Keratinocyte (primary cell): ENCODE results near the gene ZNF503. TPM values are rescaled to one million over a fixed set of nuclear protein-coding genes. Genes with fewer than 3 reads are reported as not detected.

Source experiments
- DNase-seq: peaks from one replicate; pipeline ENCODE4 v3.0.0-alpha.2; 2011; ENCODE audit warnings: low read depth, missing footprints, low spot score
- FAIRE-seq: peaks from 2 replicates; lab custom pipeline; 2011; peaks lifted over from hg19 to GRCh38; lab: Jason Lieb, UNC
- H2AFZ ChIP-seq: 2 replicates; pipeline ENCODE4 v1.6.0; 2012; ENCODE audit warnings: low read length, control low read depth, inconsistent platforms; ENCODE audit not compliant: control insufficient read depth
- H3K27ac ChIP-seq: 2 replicates; pipeline ENCODE4 v1.5.1; 2011; ENCODE audit warnings: low read length; ENCODE audit not compliant: control insufficient read depth, insufficient read depth
- H3K27me3 ChIP-seq: 3 replicates; pipeline ENCODE4 v1.6.0; 2011; ENCODE audit warnings: low read length; ENCODE audit not compliant: control insufficient read depth, insufficient read depth; ENCODE audit errors: extremely low read depth
- H3K36me3 ChIP-seq, 2 experiments: 2 replicates in 1 of 2; 3 replicates in 1 of 2; pipeline ENCODE4 v1.5.1; 2011; ENCODE audit warnings: low read length in 2 of 2, mild to moderate bottlenecking in 1 of 2; ENCODE audit not compliant: control insufficient read depth in 2 of 2, insufficient read depth in 2 of 2; ENCODE audit errors: extremely low read depth in 1 of 2
- H3K4me1 ChIP-seq: 3 replicates; pipeline ENCODE4 v1.5.1; 2011; ENCODE audit warnings: low read length; ENCODE audit not compliant: control insufficient read depth, insufficient read depth; ENCODE audit errors: extremely low read depth
- H3K4me2 ChIP-seq: 3 replicates; pipeline ENCODE4 v1.6.0; 2011; ENCODE audit warnings: low read depth, low read length; ENCODE audit not compliant: control insufficient read depth, insufficient read depth; ENCODE audit errors: extremely low read depth
- H3K4me3 ChIP-seq, 3 experiments: fragments of 200-600 bp in 1 of 3; sonication (generic) in 1 of 3; 2 replicates in 2 of 3; 3 replicates in 1 of 3; pipeline ENCODE4 v1.5.1; 2011 to 2016; ENCODE audit warnings: low read length in 3 of 3, mild to moderate bottlenecking in 3 of 3, control low read depth in 2 of 3, inconsistent platforms in 1 of 3, low read depth in 1 of 3, mixed read lengths in 1 of 3, mixed run types in 1 of 3, moderate library complexity in 1 of 3; ENCODE audit not compliant: control insufficient read depth in 2 of 3, insufficient read depth in 2 of 3; ENCODE audit errors: extremely low read depth in 1 of 3
- H3K79me2 ChIP-seq: 2 replicates; pipeline ENCODE4 v1.6.0; 2012; ENCODE audit warnings: low read length; ENCODE audit not compliant: control insufficient read depth, insufficient read depth
- H3K9ac ChIP-seq: 3 replicates; pipeline ENCODE4 v1.6.0; 2011; ENCODE audit warnings: low read length; ENCODE audit not compliant: control insufficient read depth, insufficient read depth; ENCODE audit errors: extremely low read depth
- H3K9me1 ChIP-seq: 3 replicates; pipeline ENCODE4 v1.6.0; 2011; ENCODE audit warnings: low read length; ENCODE audit not compliant: control insufficient read depth, insufficient read depth; ENCODE audit errors: extremely low read depth
- H3K9me3 ChIP-seq: 2 replicates; pipeline ENCODE4 v1.5.1; 2012; ENCODE audit warnings: low read depth, low read length; ENCODE audit not compliant: control insufficient read depth
- H4K20me1 ChIP-seq: 3 replicates; pipeline ENCODE4 v1.6.0; 2011; ENCODE audit warnings: low read length; ENCODE audit not compliant: control insufficient read depth, insufficient read depth; ENCODE audit errors: extremely low read depth
- CTCF ChIP-seq, 3 experiments: IDR thresholded peaks in 1 of 3; conservative IDR thresholded peaks in 1 of 3; optimal IDR thresholded peaks in 1 of 3; 2 replicates in 2 of 3; 3 replicates in 1 of 3; pipeline versions ENCODE3 to v1.5.1; 2011; ENCODE audit warnings: low read length in 3 of 3, mild to moderate bottlenecking in 3 of 3, moderate library complexity in 2 of 3, control low read depth in 1 of 3, inconsistent platforms in 1 of 3; ENCODE audit not compliant: insufficient read depth in 2 of 3; ENCODE audit errors: extremely low read depth in 1 of 3
- EZH2 ChIP-seq: IDR thresholded peaks from one replicate; pipeline ENCODE4 v1.6.1; 2012; ENCODE audit warnings: inconsistent platforms, mild to moderate bottlenecking, low read length, moderate library complexity
- dilution Hi-C: fragments of 300-500 bp; cut with MboI; formaldehyde crosslinking; loops from one replicate; pipeline ENCODE4 v1.7.0; 2020; ENCODE audit warnings: low sequenced_read_pairs; ENCODE audit not compliant: extremely low pct_ligation_motif_present
- polyA plus RNA-seq, 5 experiments: library from polyadenylated mRNA; depleted of rRNA in 3 of 5; stranded (reverse) in 3 of 5; stranded (forward) in 1 of 5; unstranded in 1 of 5; fragments of >200 nt; gene quantifications; 1 replicate in 1 of 5; 2 replicates in 3 of 5; 3 replicates in 1 of 5; pipeline versions ENCODE4 v1.2.1 to v1.2.3, GENCODE V29; 2011 to 2012; ENCODE audit warnings: missing spikeins in 2 of 5, low read depth in 1 of 5, low replicate concordance in 1 of 5

ZNF503 gene
- polyA plus RNA-seq, 1 donor (not counting 4 experiments of a cell fraction or from before 2014, with no cell fraction given): 1.5 TPM

DNA sequence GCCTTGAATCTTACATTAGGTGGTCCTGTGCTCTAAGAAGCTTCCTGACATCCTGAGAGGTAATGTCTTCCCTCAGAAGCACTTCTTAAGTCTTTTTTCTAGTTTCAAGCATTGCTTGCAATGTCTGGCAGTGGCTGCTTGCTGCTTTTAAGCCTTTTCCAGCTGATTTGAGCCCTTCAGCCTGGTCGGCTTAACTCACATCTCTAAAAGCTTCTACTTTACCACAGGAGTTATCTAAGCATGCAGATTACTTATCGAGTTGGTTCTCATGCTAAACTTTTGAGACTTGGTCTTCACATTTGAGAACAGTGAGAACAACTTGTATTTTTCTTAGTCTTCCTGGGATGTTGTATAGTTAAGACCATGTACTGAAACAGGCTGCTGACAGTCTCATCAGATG, 33.7 kb upstream of the ZNF503 start:
- TF ChIP-seq CTCF (optimal IDR thresholded peaks at IDR 0.05 in 1 of 3, IDR thresholded peaks at IDR 0.05 in 1 of 3, conservative IDR thresholded peaks at IDR 0.05 in 1 of 3; ENCODE audit: extremely low read depth in 1 of 3, insufficient read depth in 2 of 3, low read length in 3 of 3) (no peak), EZH2 (no peak)
- no peak overlapping the region for H3K9ac ChIP-seq
- no peak overlapping the region for H3K4me3 ChIP-seq
- no peaks in the 10 kb centered on the region for H3K27me3 ChIP-seq
- DNase-seq: no peak
- FAIRE-seq: no peak
- no peaks in the 10 kb centered on the region for H4K20me1 ChIP-seq
- H3K4me1 ChIP-seq: peaks cover 8% of the 10 kb centered on the region
- H3K4me2 ChIP-seq: no peak overlapping the region
- no peaks in the 10 kb centered on the region for H3K36me3 ChIP-seq
- H3K27ac ChIP-seq: no peak overlapping the region
- H3K9me3 ChIP-seq: no peaks in the 10 kb centered on the region
- dilution Hi-C loops: no loop called here
- H3K79me2 ChIP-seq: no peaks in the 10 kb centered on the region
- H2AFZ ChIP-seq: no peak overlapping the region
- no peaks in the 10 kb centered on the region for H3K9me1 ChIP-seq

DNA sequence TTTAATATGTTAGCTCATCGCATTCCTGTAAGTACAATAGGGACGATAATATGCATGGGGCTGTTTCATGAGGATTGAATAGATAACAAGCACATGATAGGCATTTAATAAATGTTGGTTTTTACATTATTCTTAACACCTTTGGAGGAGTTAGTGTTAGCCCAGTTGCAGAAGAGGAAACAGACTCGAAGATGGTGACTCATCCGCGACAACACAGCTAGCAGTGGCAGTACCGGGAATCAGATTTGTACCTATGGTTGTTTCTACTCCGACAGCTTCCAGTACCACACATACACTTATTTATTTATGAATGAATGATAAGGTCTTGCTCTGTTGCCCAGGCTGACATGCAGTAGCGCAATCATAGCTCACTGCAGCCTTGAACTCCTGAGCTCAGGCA, 32.7 kb upstream of the ZNF503 start:
- TF ChIP-seq EZH2 (no peak), CTCF (optimal IDR thresholded peaks at IDR 0.05 in 1 of 3, IDR thresholded peaks at IDR 0.05 in 1 of 3, conservative IDR thresholded peaks at IDR 0.05 in 1 of 3; ENCODE audit: extremely low read depth in 1 of 3, insufficient read depth in 2 of 3, low read length in 3 of 3) (no peak)
- Histone ChIP-seq H3K9ac (no peak overlapping the region), H3K79me2 (no peaks in the 10 kb centered on the region), H3K36me3 (no peaks in the 10 kb centered on the region), H2AFZ (no peak overlapping the region), H4K20me1 (no peaks in the 10 kb centered on the region), H3K27me3 (no peaks in the 10 kb centered on the region), H3K4me1 (peaks cover 18% of the 10 kb centered on the region), H3K9me1 (no peaks in the 10 kb centered on the region), H3K4me2 (no peak overlapping the region), H3K4me3 (no peak overlapping the region), H3K27ac (no peak overlapping the region), H3K9me3 (no peaks in the 10 kb centered on the region)
- DNase-seq (no peak), FAIRE-seq (no peak)
- dilution Hi-C loops: no loop called here
